ENCODE data around the gene FEZ2.

Gene FEZ2

GRCh38 chr2:36560726-36561125 is 37.2 kb downstream of the FEZ2 start:
- DNase-seq, result no peak

GRCh38 chr2:36559221-36559942 is 38.6 kb downstream of the FEZ2 start:
- DNase-seq, result no peak

GRCh38 chr2:36556842-36557241 is 41.1 kb downstream of the FEZ2 start:
- DNase-seq, result no peak

- no peak for DNase-seq
These were observed 42.2 kb downstream of the FEZ2 start for GRCh38 chr2:36555789-36556188.

- DNase-seq, result no peak
These were observed 43.4 kb downstream of the FEZ2 start for GRCh38 chr2:36554531-36554930.

GRCh38 chr2:36553683-36554082 is 44.3 kb downstream of the FEZ2 start:
- no peak for DNase-seq

GRCh38 chr2:36550006-36550405 is 48.0 kb downstream of the FEZ2 start:
- DNase-seq, result no peak

- DNase-seq, result no peak
These were observed 48.8 kb downstream of the FEZ2 start for GRCh38 chr2:36549165-36549574.

- DNase-seq, result no peak
These were observed 50.1 kb downstream of the FEZ2 start for GRCh38 chr2:36547906-36548305.

- DNase-seq, result no peak
These were observed 52.0 kb downstream of the FEZ2 start for GRCh38 chr2:36545871-36546416.

GRCh38 chr2:36544638-36545338 is 53.2 kb downstream of the FEZ2 start:
- no peak for DNase-seq

GRCh38 chr2:36541891-36542595 is 55.9 kb downstream of the FEZ2 start:
- no peak for DNase-seq

- DNase-seq, result no peak
These were observed 56.8 kb downstream of the FEZ2 start for GRCh38 chr2:36540986-36541754.

GRCh38 chr2:36539631-36540030 is 58.3 kb downstream of the FEZ2 start:
- no peak for DNase-seq

- no peak for DNase-seq
These were observed 59.6 kb downstream of the FEZ2 start for GRCh38 chr2:36538335-36538734.

- DNase-seq, result no peak
These were observed 61.2 kb downstream of the FEZ2 start for GRCh38 chr2:36536776-36537175.

GRCh38 chr2:36535099-36535498 is 62.9 kb downstream of the FEZ2 start:
- DNase-seq, result no peak

GRCh38 chr2:36534275-36534799 is 63.6 kb downstream of the FEZ2 start:
- DNase-seq, result no peak

- no peak for DNase-seq
These were observed 67.0 kb downstream of the FEZ2 start for GRCh38 chr2:36530983-36531354.

GRCh38 chr2:36530178-36530982 is 67.6 kb downstream of the FEZ2 start:
- DNase-seq, result no peak

- no peak for DNase-seq
These were observed 69.1 kb downstream of the FEZ2 start for GRCh38 chr2:36528766-36529392.

Measured in stimulated activated CD8-positive, alpha-beta memory T cell treated with anti-CD3 and anti-CD28 coated beads, Interleukin-4, amount 100 ng/mL, for 48 hours (primary cell).